Activated CD4-positive, alpha-beta T cell treated with anti-CD3 and anti-CD28 coated beads for 48 hours (primary cell): Measurements from ENCODE around the gene OPN4.
"Not testable (repeated sequence)": the region's sequence is repeated elsewhere in the genome, so short reads cannot be mapped to it uniquely, and the experiment has no call there.

Experiments used
- DNase-seq: peaks from one replicate; pipeline ENCODE4 v3.0.0-alpha.2; 2020

OPN4 gene, protein sequence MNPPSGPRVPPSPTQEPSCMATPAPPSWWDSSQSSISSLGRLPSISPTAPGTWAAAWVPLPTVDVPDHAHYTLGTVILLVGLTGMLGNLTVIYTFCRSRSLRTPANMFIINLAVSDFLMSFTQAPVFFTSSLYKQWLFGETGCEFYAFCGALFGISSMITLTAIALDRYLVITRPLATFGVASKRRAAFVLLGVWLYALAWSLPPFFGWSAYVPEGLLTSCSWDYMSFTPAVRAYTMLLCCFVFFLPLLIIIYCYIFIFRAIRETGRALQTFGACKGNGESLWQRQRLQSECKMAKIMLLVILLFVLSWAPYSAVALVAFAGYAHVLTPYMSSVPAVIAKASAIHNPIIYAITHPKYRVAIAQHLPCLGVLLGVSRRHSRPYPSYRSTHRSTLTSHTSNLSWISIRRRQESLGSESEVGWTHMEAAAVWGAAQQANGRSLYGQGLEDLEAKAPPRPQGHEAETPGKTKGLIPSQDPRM

DNA sequence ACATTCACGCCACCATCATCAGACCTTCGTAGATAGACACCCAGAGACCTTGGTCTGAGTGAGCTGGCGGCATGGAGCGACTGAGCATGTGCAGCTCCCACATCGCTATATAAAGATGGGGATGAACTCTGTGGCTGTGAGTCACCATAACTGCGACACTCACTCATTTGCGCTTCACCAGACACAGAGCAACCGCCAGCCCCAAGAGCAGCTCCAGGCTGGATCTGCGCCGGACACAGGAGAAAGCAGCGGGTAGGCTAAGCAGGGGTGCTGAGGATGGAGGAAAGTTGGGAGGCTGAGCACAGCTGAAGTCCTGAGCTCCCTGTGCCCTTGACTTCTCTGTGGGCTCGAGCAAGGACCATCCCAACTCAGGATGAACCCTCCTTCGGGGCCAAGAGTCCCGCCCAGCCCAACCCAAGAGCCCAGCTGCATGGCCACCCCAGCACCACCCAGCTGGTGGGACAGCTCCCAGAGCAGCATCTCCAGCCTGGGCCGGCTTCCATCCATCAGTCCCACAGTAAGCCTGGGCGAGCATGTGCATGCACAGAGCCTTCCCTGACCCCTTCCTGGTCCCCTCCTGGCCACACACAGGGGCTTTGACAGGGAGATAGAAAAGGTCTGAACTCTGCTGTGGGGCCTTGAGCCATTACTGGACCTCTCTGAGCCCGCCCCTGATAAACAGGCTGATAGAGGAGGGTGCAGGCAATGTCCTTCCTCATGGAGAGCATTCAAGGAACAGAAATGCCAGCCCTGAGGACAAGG lies at the start of gene OPN4:
OPN4 (plus strand) TSS at position 137 of the 762 bp plus-strand sequence; CDS start at position 374, 237 bp downstream.
- DNase-seq, result no peak

DNA sequence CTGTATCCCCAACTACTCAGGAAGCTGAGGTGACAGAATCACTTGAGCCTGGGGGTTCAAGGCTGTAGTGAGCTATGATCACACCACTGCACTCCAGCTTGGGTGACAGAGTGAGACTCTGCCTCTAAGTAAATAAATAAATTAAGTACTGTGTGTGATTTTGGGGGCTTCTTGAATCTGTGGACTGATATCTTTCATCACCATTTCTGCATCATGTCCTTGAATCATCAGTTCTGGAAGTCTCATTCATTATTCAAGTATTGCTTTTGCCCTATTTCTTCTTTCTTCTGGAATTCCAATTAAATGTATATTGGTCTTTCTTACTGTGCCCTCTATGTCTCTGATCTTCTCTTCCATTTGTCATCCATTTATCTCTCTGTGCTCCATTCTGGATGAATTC lies 46.7 kb upstream of the OPN4 start:
- DNase-seq, result no peak

- no peak for DNase-seq
Measured at GRCh38 chr10:86609920-86610319, 44.4 kb upstream of the OPN4 start.

- DNase-seq, result no peak
Measured at GRCh38 chr10:86611386-86611785, 43.0 kb upstream of the OPN4 start.

DNA sequence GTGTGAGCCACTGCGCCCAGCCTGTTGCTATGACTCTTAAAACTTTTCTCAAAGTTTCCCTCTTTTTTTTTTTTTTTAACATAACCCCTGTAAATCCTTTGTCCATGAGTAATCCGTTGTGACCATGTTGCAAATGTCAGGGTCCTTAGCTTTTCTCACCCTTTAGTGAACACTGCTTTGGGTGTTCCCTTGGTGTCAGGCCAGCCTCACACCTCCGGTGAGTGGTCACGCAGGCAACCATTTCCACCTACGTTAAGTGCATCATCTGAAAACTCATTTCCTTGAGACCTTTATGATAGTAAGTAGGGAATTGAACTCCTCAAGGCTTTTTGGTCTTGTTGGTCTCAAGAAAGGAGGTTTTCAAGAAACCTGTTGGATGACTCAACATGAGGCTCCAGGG lies 41.3 kb upstream of the OPN4 start:
- no peak for DNase-seq

DNA sequence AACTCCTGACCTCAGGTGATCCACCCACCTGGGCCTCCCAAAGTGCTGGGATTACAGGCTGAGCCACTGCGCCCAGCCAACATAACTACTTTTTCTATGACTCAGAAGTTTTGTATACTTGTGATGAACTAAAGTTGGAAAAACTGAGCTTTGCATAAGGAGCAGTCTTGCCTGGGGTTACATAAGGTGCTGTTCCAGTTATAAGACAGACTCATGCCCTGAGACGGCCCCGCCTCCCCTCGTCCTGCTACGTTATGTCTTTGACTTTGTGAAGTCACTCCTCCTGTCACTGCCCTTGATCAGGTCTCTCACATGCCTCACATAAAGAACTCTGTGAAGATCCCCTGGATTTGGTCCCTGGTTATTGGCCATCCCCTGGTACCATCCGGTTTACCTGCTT lies 40.4 kb upstream of the OPN4 start:
- no peak for DNase-seq

GRCh38 chr10:86614853-86615252 lies 39.5 kb upstream of the OPN4 start:
- no peak for DNase-seq

- not testable (repeated sequence) for DNase-seq
Measured at GRCh38 chr10:86617278-86617677, 37.1 kb upstream of the OPN4 start.

GRCh38 chr10:86628311-86628710 lies 26.0 kb upstream of the OPN4 start:
- DNase-seq, result no peak

DNA sequence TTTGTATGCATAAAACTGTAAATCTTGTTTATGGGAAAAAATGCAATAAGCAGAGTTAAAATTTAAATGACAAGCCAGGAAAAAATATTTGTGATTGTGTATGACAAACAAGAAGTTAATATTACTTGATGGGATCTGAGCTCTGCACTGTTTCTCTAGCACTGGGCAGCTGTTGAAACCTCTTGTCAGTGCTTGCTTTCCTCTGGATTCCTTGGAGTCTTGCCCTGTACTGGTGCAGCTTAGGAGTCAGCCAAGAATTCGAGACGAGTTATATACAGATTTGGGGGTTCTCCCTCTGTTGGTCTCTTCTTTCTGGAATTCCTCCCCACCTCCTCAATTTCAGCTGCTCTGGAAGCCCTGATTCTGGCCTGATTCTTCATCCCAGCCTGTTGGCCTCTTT lies 24.3 kb upstream of the OPN4 start:
- DNase-seq, result no peak

DNA sequence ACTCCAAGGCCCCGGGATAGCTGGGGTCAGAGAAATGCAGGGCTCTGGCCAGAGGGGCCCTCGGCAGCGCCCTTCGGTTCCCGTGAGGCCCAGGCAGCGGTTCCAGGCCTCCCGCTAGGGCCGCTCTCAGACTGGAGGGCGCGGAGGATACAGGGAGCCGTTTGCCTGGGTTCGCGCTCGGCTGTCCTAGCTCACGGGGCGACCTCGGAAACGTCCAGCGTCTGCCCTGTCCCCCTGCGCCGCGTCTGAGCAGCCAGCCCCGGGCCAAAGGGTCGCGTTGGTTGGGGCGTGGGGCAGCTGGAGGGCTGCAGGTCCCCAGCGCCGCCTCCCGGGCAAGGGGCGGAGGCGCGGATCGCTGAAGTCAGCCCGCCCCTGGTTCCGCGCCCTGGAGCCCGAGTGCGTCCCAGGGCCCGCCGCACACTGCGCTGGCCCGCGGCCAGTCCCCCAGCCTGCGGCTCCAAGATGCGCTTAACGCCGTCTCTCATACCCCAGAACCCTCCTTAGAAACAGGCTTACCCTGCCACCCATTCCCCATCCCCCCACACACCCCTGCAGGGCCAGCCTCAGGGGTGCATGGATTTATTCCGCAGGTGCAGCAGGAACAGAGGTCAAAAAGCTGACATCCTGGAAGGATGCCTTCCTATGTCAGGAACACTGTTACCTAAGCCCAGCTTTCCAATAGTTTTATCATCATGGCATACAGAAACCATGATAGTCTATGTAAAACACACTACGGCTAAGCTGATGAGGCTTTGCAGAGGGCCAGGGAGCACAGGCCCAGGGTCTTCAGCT lies 22.1 kb upstream of the OPN4 start:
- DNase-seq, result peak; percentile 13

- DNase-seq, result no peak
Measured at GRCh38 chr10:86632951-86633350, 21.4 kb upstream of the OPN4 start.

GRCh38 chr10:86635402-86635801 lies 18.9 kb upstream of the OPN4 start:
- DNase-seq, result no peak

GRCh38 chr10:86636311-86636710 lies 18.0 kb upstream of the OPN4 start:
- DNase-seq, result no peak

GRCh38 chr10:86642021-86642420 lies 12.3 kb upstream of the OPN4 start:
- DNase-seq, result no peak

DNA sequence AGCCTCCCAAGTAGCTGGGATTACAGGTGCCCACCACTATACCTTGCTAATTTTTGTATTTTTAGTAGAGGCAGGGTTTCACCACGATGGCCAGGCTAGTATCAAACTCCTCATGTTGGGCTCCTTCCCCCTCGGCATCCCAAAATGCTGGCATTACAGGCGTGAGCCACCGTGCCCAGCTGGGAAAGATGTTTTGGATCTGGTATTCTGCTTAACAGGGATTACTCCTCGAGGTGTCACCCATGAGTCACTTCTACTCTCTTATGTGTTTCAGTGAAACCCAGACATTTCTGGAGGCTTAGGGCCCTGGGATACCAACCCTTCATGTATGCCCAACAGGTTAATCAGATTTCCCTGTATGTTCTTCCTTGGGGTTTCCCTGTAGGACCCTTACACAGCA lies 11.8 kb upstream of the OPN4 start:
- DNase-seq, result no peak

DNA sequence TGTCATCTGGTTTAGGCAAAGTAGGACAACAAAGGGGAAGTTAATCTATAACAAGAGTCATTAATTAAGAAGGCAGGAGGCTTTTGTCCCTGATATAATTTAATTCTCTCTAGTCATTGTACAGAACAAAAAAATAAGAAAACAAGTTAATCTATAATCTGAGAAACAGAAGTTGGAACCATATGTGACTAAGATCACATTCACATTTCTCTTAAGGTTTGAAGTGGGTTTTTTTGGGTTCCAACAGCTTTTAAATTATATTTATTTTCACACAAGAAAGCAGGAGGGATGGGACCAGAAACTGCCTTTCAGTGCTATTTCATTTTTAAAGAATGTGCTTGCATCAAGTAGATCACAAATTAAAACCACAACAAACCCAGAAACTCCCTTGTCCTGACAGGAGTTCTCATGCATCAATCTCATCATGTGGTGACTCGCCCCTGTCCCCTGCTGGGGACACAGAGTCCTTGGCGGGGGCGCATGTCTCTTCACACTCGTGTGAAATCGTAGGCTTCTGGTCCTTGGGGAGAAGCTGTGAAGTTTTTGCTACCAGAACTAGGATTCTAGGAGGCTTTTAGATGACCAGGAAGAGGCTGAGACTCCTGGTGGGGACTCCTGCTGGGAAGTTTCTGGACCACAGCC lies 10.1 kb upstream of the OPN4 start:
- peak; percentile 46 for DNase-seq

DNA sequence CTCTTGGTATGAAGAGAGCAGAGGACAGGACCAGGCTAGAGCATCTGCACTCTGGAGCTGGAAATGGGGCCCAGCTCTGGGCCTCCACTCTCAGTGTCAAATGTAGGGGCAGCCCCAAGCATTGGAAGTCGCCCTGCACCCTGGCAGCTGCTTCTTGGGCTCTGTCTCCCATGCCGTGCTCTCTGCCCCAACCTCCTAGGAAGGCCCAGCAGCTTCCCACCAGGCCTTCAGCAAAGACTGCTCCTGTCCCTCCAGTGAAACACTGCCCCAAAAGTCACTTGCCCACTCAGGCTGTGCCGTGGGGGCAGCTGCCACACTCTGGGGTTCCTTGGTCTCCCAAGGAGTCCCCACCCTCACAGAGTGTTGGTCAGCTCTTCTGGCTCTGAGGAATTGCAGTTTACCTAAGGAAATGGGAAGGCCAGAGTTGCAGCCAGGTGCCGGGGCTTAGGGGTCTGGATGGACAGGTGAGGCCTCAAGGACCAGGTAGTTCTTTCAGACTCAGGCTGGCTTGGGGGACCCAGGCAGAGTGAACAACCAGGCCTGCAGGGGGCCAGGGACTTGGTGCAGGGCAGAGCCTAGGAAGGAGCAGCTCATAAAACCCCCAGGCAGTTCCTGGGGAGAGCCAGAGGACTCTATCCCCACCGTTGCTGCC lies 9.4 kb upstream of the OPN4 start:
- no peak for DNase-seq

- DNase-seq, result not testable (repeated sequence)
Measured at GRCh38 chr10:86645621-86646165, 8.7 kb upstream of the OPN4 start.

- no peak for DNase-seq
Measured at GRCh38 chr10:86646532-86646931, 7.8 kb upstream of the OPN4 start.

DNA sequence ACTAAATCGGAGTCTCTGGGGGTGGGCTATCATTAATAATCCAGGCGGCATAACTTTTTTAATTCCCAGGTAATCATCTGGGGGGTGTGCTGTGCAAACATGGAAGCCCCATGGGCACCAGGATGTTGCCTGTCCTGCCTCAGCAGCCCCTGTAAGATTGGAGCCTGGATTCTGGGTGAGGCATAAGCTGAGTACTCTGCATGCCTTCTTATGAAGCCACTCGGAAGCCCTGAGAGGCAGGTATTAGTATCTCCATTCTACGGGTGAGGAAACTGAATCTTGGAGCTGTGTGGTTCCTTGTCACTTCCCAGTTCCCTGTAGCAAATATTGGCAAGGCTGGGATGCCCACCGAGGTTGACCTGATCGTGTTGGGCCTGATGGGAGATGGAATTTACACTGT lies 7.4 kb upstream of the OPN4 start:
- DNase-seq, result no peak
